Measurements from ENCODE around the gene CCNE1. TPM values are rescaled to one million over a fixed set of nuclear protein-coding genes. Genes with fewer than 3 reads are reported as not detected.

The CCNE1 gene
- 1 to 10 TPM; 1.8 to 5.9 (median 2.2) TPM for total RNA-seq

DNA sequence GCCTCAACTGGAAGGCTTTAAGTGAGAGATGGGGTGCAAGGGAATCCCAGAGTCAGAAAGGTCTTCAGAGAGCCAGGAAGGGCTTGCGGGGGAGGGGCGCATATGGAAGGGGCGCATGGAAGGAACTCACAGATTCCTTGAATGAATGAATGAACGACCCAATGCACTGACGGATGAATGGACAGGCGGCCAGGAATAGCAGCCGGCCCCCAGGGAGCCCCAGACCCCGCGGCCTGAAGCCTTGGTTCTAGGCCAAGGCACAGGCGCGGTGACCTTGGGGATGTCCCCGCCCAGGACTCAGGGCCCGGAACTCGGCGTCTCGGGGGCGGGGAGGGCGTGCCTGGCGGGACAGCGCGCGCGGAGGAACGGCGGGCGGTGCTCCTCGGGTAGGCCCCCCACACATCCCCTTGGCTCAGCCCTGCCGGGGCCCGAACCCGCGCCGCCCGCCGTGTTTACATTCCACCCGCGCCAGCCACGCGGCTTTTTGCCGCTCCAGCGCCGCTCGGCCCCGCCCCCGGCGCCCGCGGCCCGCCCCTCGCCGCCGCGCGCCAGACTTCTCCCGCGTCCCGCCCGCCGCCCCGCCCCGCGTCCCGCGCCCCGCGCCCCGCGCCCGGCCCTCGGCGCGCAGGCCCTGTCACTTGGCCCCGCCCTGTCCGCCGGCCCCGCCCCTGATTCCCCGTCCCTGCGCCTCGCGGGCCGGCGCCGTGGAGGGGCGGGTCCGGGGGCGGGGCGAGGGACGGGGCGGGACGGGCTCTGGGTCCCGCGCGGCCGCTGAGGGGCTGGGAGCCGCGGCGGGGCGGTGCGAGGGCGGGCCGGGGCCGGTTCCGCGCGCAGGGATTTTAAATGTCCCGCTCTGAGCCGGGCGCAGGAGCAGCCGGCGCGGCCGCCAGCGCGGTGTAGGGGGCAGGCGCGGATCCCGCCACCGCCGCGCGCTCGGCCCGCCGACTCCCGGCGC is at the start of gene CCNE1:
TSS of gene CCNE1 (plus strand) at position 867 of the 955 bp plus-strand sequence. CDS start 565 bp downstream, outside the sequence.
- Histone ChIP-seq H3K4me1 (peaks cover 0 to 5% (median 0%) of the 10 kb centered on the region in 4 donors), H3K27me3 (no peaks in the 10 kb centered on the region), H3K27ac (peak within 1 kb of the TSS; percentile 68 to 77 (median 74)), H3K9me3 (no peaks in the 10 kb centered on the region), H3K36me3 (no peaks in the 10 kb centered on the region), H3K4me3 (peak within 1 kb of the TSS; percentile 61 to 84 (median 74))
- TF ChIP-seq CTCF (IDR thresholded peaks at IDR 0.05) (no peak), POLR2A (IDR thresholded peaks at IDR 0.05) (peak in 1 of 2 donors; percentile 29)
- peak; percentile 94 to 98 (median 97) for DNase-seq

DNA sequence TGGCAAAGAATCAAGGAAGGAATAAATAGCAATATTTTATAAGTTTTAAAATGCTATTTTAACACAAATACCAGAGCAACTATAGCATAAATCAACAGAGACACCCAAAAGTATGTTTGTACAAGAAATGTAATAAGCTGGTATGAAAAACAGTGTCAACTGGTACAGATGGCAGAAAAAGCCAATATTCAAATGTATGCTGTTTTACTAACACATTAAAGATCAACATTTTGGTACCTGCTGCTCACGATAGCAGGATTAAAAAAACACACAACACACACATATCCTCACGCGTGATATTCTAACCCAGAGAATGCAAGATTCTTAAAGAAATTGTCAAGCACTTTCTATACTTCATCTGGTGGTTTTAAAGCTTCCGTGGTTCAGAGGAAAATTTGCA is 48.6 kb upstream of the CCNE1 start:
- no peaks in the 10 kb centered on the region for H3K27me3 ChIP-seq
- H3K27ac ChIP-seq = no peak overlapping the region
- no peak for DNase-seq
- H3K9me3 ChIP-seq = no peaks in the 10 kb centered on the region
- H3K36me3 ChIP-seq = no peaks in the 10 kb centered on the region
- H3K4me3 ChIP-seq = no peak overlapping the region
- H3K4me1 ChIP-seq = no peaks in the 10 kb centered on the region
- TF ChIP-seq CTCF (IDR thresholded peaks at IDR 0.05) = no peak
- TF ChIP-seq POLR2A (IDR thresholded peaks at IDR 0.05) = no peak

- no peak for TF ChIP-seq POLR2A (IDR thresholded peaks at IDR 0.05)
- TF ChIP-seq CTCF (IDR thresholded peaks at IDR 0.05) = no peak
- Histone ChIP-seq H3K4me3 (no peak overlapping the region), H3K27ac (no peak overlapping the region), H3K4me1 (no peaks in the 10 kb centered on the region), H3K36me3 (no peaks in the 10 kb centered on the region), H3K27me3 (no peaks in the 10 kb centered on the region), H3K9me3 (no peaks in the 10 kb centered on the region)
- no peak for DNase-seq
Observed at GRCh38 chr19:29764361-29764760, 47.4 kb upstream of the CCNE1 start.

GRCh38 chr19:29766100-29766499 is 45.7 kb upstream of the CCNE1 start:
- Histone ChIP-seq H3K36me3 (no peaks in the 10 kb centered on the region), H3K27me3 (no peaks in the 10 kb centered on the region), H3K4me3 (no peak overlapping the region), H3K27ac (no peak overlapping the region), H3K4me1 (no peaks in the 10 kb centered on the region), H3K9me3 (no peaks in the 10 kb centered on the region)
- no peak for DNase-seq
- TF ChIP-seq POLR2A (IDR thresholded peaks at IDR 0.05) (no peak), CTCF (IDR thresholded peaks at IDR 0.05) (no peak)

DNA sequence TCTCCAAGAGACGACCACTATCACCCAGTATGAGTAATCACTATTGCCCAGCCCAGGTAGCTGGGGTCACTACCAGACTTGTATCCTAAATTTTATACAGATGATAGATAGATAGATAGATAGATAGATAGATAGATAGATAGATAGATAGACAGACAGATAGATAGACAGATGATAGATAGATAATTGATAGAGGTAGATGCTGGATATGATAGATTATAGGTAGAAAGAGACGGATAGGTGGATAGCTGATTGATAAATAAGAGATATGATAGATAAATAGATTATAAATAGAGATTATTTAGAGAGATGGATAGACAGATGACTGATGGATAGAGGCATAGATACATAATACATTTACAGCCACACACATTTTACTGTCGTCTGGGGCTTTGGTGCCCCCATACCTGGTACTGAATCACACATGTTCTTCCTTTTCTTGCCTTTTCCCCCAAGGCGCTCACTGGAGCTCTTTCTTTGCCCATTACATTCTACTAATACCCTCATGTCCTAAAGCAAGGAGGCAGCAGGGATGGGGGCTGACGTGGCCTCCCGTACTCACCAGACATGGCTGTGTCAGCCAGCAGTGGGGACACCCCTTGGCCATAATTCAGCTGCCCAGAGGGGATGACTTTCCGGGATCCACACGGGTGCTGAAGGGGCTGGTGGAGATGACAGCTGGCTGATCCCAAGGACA is 44.6 kb upstream of the CCNE1 start:
- H3K4me3 ChIP-seq = no peak overlapping the region
- DNase-seq = no peak
- no peaks in the 10 kb centered on the region for H3K27me3 ChIP-seq
- H3K9me3 ChIP-seq = no peaks in the 10 kb centered on the region
- TF ChIP-seq POLR2A (IDR thresholded peaks at IDR 0.05) = no peak
- TF ChIP-seq CTCF (IDR thresholded peaks at IDR 0.05) = no peak
- no peak overlapping the region for H3K27ac ChIP-seq
- H3K4me1 ChIP-seq = no peaks in the 10 kb centered on the region
- no peaks in the 10 kb centered on the region for H3K36me3 ChIP-seq

Measured in Peyer's patch (tissue), 4 donors.